ENCODE measurements around the gene KLHDC1.
"Not testable (repeated sequence)": the region's sequence is repeated elsewhere in the genome, so short reads cannot be mapped to it uniquely, and the experiment has no call there.

The KLHDC1 gene

DNA sequence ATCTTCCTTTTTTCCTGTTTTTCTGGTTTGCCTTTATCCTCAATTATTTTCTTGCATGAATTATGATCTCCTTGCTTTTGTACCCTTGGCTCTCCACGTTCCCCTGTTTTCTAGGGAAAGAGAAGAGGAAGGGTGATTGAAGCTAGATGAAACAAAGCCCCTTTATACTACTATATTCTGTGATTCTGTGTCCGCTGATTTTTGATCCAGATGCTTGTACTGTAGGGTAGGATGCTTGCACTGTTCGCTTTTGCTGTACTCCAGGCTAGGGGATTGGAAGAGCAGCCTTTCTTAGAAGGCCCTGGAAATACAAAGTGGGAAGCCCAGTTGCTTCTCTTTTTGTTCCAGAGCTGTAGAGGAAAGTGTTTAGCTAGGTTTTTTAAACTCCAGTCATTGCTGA is 40.0 kb downstream of the KLHDC1 start:
- no peak for DNase-seq

GRCh38 chr14:49733836-49734235 is 40.9 kb downstream of the KLHDC1 start:
- DNase-seq, result no peak

GRCh38 chr14:49735669-49736068 is 42.7 kb downstream of the KLHDC1 start:
- not testable (repeated sequence) for DNase-seq

DNA sequence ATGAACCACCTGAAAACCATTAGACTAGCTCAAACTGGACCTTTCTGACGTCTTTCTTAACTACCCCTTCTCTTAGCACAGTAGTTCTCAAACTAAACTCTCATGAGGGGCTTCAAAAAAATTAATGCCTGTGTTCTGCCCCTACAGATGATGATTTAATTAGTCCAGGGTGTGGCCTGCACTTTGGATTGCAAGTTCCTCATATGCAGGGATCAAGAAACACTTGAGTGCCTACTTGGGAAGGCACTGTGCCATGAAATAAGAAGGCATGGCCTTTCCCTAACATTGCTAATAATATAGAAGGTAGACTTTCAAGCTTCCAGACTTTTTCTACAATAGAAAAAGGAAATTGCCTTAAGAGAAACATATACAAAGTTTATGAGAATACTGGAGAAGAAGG is 52.3 kb downstream of the KLHDC1 start:
- DNase-seq, result no peak

- DNase-seq, result not testable (repeated sequence)
Observed at GRCh38 chr14:49746476-49746875, 53.6 kb downstream of the KLHDC1 start.

DNA sequence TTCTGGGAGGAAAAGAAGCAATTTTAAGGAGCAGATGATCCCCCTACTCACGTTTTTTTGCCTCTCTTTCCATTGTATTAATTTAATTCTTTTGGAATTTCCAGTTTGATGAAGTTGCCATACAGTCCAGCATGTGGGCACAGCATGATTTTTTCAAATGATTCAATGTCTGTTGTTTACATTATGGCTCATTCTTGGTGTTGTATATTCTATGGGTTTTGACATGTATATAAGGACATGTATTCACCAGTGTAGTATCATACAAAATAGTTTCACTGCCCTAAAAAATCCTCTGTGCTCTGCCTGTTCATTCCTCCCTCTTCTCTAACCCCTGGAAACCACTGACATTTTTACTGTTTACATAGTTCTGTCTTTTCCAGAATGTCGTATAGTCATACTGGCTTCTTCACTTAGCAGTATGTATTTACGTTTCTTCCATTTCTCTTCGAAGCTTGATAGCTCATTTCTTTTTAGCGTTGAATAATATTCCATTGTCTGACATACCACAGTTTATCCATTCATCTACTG is 61.7 kb downstream of the KLHDC1 start:
- no peak for DNase-seq

DNA sequence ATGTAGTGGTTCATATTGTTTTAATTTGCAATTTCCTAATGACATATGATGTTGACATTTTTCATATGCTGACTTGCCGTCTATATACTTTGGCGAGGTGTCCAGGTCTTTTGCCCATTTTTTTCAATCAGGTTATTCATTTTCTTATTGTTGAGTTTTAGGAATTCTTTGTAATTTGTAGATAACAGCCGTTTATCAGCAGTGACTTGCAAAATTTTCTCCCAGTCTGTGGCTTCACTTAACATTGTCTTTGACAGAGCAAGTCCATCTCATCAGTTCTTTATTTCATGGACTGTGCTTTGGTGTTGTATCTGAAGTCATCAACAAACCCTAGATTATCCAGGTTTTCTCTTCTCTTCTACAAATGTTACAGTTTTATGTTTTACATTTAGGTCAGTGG is 62.5 kb downstream of the KLHDC1 start:
- no peak for DNase-seq

DNA sequence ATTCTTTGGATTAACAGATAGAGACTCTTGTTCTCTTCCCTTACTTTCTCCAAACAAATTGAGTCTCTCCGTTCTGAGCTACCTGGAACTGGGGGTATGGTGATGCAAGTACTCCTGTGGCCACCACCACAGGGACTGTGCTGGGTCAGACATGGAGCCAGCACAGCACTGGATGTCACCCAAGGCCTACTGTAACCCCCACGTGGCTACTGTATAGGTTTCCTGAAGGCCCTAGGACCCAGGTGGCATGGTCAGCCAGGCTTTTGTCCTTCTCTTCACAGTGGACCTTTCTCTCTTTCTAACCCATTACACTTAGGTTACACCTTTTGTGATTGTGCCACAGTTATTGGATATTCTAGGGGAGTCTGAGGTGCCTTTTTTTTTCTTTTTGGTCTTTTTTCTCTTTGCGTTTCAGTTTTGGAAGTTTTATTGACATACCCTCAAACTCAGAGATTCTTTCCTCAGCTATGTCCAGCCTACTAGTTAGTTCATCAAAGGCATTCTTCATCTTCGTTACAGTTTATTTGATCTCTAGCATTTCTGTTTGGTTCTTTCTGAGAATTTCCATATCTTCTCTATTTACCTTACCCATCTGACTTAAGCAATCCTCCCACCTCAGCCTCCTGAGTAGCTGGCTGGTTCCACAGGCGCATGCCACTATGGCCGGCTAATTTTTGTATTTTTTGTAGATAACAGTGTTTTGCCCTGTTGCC is 69.1 kb downstream of the KLHDC1 start:
- no peak for DNase-seq

GRCh38 chr14:49766839-49767238 is 73.9 kb downstream of the KLHDC1 start:
- no peak for DNase-seq

DNA sequence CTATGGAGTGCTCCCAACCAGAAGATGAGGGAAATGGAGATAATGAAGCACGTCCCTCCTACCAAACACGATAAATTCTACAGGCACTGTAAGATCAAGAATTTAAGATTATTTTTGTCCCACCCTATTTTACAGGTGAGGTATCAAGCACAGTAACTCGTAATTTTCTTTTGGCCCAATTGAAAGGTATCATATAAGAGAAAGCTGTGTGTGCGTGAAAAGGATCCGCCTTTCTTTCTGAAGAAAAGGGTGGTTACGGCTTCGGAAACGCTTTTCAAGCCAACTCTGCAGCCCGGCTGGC is 74.3 kb downstream of the KLHDC1 start:
- no peak for DNase-seq

- peak; percentile 87 for DNase-seq
Observed at GRCh38 chr14:49767571-49768300, 74.8 kb downstream of the KLHDC1 start, which contains the start of gene KLHDC2. TSS of gene KLHDC2 (plus strand) at chr14:49768153. CDS start at chr14:49768469, 316 bp downstream.

GRCh38 chr14:49768301-49769121 is 75.6 kb downstream of the KLHDC1 start:
- DNase-seq, result peak; percentile 39

- DNase-seq, result peak; percentile 2
Observed at GRCh38 chr14:49769171-49769570, 76.3 kb downstream of the KLHDC1 start.

GRCh38 chr14:49769581-49770211 is 76.8 kb downstream of the KLHDC1 start:
- DNase-seq, result no peak

GRCh38 chr14:49770212-49770817 is 77.4 kb downstream of the KLHDC1 start:
- no peak for DNase-seq

- DNase-seq, result not testable (repeated sequence)
Observed at GRCh38 chr14:49771691-49772090, 78.8 kb downstream of the KLHDC1 start.

DNA sequence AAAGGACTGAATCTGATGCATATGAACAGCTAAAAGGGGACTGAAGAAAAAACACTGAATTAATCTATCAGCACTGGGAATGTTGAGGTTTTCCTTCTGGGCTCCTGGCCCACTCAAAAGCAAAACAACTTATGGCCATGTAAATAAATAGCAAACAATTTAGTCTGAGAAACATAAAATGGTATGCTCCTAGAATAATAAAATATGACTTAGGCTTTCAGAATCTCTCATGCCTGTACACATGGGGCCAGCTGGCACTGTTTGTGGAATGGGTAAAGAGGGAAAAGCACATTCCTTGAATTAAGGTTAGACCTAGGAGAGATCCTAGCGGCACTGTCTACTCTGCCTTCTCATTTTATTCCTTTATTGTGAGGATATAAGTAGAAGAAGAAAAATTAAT is 81.2 kb downstream of the KLHDC1 start:
- no peak for DNase-seq

GRCh38 chr14:49778421-49778820 is 85.5 kb downstream of the KLHDC1 start:
- no peak for DNase-seq

DNA sequence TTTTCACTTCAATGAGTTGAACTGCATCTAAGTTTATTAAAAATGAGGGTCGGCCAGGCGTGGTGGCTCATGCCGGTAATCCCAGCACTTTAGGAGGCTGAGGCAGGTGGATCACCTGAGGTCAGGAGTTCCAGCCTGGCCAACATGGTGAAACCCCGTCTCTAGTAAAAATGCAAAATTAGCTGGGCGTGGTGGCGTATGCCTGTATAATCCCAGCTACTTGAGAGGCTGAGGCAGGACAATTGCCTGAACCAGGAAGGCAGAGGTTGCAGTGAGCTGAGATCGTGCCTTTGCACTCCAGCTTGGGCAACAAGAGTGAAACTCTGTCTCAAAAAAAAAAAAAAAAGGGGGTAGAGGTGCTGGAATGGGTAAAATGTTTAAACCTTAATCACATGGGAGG is 88.1 kb downstream of the KLHDC1 start:
- not testable (repeated sequence) for DNase-seq

GRCh38 chr14:49783394-49784014 is 90.6 kb downstream of the KLHDC1 start:
- DNase-seq, result no peak

GRCh38 chr14:49786315-49786714 is 93.4 kb downstream of the KLHDC1 start:
- no peak for DNase-seq

- DNase-seq, result no peak
Observed at GRCh38 chr14:49792618-49793017, 99.7 kb downstream of the KLHDC1 start.
